GM18520 (cell line): ENCODE data around the gene MED1.

Experiments used
- ATAC-seq: cut with Tn5 transposase; IDR thresholded peaks from one replicate; pipeline ENCODE4 v1.9.1; 2021; ENCODE audit not compliant: unreplicated experiment

The MED1 gene

GRCh38 chr17:39365872-39366271 is 85.2 kb downstream of the MED1 start:
- no peak for ATAC-seq

- no peak for ATAC-seq
Measured at GRCh38 chr17:39365242-39365641, 85.8 kb downstream of the MED1 start.

GRCh38 chr17:39364236-39365025 is 86.6 kb downstream of the MED1 start:
- no peak for ATAC-seq

- no peak for ATAC-seq
Measured at GRCh38 chr17:39361064-39361463, 90.0 kb downstream of the MED1 start.

- no peak for ATAC-seq
Measured at GRCh38 chr17:39360537-39360936, 90.5 kb downstream of the MED1 start.

- ATAC-seq = no peak
Measured at GRCh38 chr17:39359994-39360393, 91.1 kb downstream of the MED1 start.

GRCh38 chr17:39357986-39358385 is 93.1 kb downstream of the MED1 start:
- no peak for ATAC-seq

GRCh38 chr17:39357488-39357887 is 93.6 kb downstream of the MED1 start:
- no peak for ATAC-seq
